ENCODE data around the gene TRIM9. TPM values are rescaled to one million over a fixed set of nuclear protein-coding genes. Genes with fewer than 3 reads are reported as not detected.

Gene TRIM9
- total RNA-seq, 1 experiment from 2014 or later: 9.8 TPM

DNA sequence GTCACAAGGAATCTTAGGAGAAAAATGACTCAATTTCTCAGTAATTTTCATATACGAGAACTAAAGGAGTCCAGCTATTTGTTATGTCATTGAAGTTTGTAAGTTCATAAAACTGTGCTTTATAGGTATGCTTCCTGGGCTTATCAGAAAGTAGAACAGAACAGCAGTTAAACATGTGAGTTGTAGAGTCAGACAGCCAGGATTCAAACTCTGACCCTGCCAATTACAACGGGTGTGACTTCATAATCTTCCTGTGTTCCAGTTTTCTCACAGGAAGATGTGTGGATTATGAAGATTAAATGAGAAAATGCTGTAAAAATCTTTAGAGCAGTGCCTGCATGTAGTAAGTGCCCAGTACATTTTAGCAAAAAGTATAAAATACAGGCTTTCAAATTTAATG lies 8.9 kb downstream of the TRIM9 start:
- BruUV-seq (replicated peaks): no TSS peak
- H3K27me3 ChIP-seq (replicated peaks; ENCODE audit: insufficient read depth, low read depth, low read length, poor library complexity): no peaks in the 10 kb centered on the region
- H3K4me1 ChIP-seq (ENCODE audit: insufficient read depth, low read length, poor library complexity, severe bottlenecking): no peaks in the 10 kb centered on the region
- TF ChIP-seq, protein P1, sequence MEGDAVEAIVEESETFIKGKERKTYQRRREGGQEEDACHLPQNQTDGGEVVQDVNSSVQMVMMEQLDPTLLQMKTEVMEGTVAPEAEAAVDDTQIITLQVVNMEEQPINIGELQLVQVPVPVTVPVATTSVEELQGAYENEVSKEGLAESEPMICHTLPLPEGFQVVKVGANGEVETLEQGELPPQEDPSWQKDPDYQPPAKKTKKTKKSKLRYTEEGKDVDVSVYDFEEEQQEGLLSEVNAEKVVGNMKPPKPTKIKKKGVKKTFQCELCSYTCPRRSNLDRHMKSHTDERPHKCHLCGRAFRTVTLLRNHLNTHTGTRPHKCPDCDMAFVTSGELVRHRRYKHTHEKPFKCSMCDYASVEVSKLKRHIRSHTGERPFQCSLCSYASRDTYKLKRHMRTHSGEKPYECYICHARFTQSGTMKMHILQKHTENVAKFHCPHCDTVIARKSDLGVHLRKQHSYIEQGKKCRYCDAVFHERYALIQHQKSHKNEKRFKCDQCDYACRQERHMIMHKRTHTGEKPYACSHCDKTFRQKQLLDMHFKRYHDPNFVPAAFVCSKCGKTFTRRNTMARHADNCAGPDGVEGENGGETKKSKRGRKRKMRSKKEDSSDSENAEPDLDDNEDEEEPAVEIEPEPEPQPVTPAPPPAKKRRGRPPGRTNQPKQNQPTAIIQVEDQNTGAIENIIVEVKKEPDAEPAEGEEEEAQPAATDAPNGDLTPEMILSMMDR (conservative IDR thresholded peaks at IDR 0.05; ENCODE audit: low read depth, low read length): no peak
- TF ChIP-seq EZH2 (IDR thresholded peaks at IDR 0.05; ENCODE audit: borderline replicate concordance, low read depth, low read length, poor library complexity, severe bottlenecking): no peak
- H3K9me3 ChIP-seq (ENCODE audit: low read depth, low read length, poor library complexity, severe bottlenecking): no peaks in the 10 kb centered on the region
- H3K4me3 ChIP-seq (ENCODE audit: low read depth, low read length, poor library complexity, severe bottlenecking): no peak overlapping the region
- no peak overlapping the region for H3K27ac ChIP-seq (ENCODE audit: low read depth, low read length, poor library complexity, severe bottlenecking)
- H3K36me3 ChIP-seq (ENCODE audit: insufficient read depth, low read length, poor library complexity, severe bottlenecking): no peaks in the 10 kb centered on the region
- no peak for DNase-seq (ENCODE audit: low spot score)
- CTCF ChIA-PET: no interaction called here
- POLR2A ChIA-PET (ENCODE audit: low non-redundant PET): no interaction called here
- intact Hi-C loops (cut with micrococcal nuclease; ENCODE audit: unreplicated experiment): no loop called here

DNA sequence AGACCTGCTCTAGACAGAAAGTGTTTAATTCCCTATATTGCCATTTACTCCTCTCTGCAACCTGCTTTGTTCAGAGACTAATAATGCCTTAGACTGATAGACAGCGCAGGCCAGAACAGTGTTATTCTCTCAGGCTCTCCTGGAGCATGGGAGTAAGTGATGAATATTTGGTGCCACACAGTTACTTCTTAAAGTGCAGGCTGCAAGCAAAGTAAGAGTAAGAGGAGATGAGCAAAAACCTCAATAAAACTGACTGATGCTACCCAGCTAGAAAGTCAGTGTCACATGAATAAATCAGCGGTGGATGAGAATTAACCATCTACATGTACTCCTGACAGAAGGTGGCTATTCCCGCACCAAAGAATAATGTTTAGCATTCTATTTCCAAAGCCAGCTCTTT lies 9.9 kb downstream of the TRIM9 start:
- Histone ChIP-seq H3K9me3 (ENCODE audit: low read depth, low read length, poor library complexity, severe bottlenecking) (no peaks in the 10 kb centered on the region), H3K27ac (ENCODE audit: low read depth, low read length, poor library complexity, severe bottlenecking) (no peak overlapping the region), H3K4me3 (ENCODE audit: low read depth, low read length, poor library complexity, severe bottlenecking) (no peak overlapping the region), H3K36me3 (ENCODE audit: insufficient read depth, low read length, poor library complexity, severe bottlenecking) (no peaks in the 10 kb centered on the region), H3K4me1 (ENCODE audit: insufficient read depth, low read length, poor library complexity, severe bottlenecking) (no peaks in the 10 kb centered on the region), H3K27me3 (replicated peaks; ENCODE audit: insufficient read depth, low read depth, low read length, poor library complexity) (no peaks in the 10 kb centered on the region)
- BruUV-seq (replicated peaks): no TSS peak
- ChIA-PET POLR2A (ENCODE audit: low non-redundant PET) (no interaction called here), CTCF (no interaction called here)
- DNase-seq (ENCODE audit: low spot score): no peak
- TF ChIP-seq, protein P1 (conservative IDR thresholded peaks at IDR 0.05; ENCODE audit: low read depth, low read length): no peak
- intact Hi-C loops (cut with micrococcal nuclease; ENCODE audit: unreplicated experiment): no loop called here

DNA sequence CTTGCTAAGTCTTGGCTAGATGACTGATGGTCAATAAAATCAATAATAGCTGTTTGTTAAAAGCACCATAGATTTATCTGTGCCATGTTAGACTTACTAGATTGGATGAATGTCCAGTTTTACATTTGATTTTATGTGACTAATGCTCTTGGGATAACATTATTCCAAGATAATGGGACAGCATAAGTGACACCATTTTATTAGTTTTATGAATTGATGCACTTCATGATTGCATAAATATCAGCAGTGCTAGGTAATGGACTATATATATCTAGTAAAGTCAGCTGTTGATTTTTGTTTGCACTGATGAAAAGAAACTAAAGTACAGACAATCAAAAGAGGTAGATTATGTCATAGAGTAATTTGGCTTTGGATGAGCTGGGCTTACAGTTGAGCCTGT lies 10.4 kb downstream of the TRIM9 start:
- ChIA-PET POLR2A (ENCODE audit: low non-redundant PET) (no interaction called here), CTCF (no interaction called here)
- H3K27me3 ChIP-seq (replicated peaks; ENCODE audit: insufficient read depth, low read depth, low read length, poor library complexity): no peaks in the 10 kb centered on the region
- DNase-seq (ENCODE audit: low spot score): no peak
- TF ChIP-seq EZH2 (IDR thresholded peaks at IDR 0.05; ENCODE audit: borderline replicate concordance, low read depth, low read length, poor library complexity, severe bottlenecking): no peak
- TF ChIP-seq, protein P1 (conservative IDR thresholded peaks at IDR 0.05; ENCODE audit: low read depth, low read length): no peak
- H3K36me3 ChIP-seq (ENCODE audit: insufficient read depth, low read length, poor library complexity, severe bottlenecking): no peaks in the 10 kb centered on the region
- peaks cover 2% of the 10 kb centered on the region for H3K4me1 ChIP-seq (ENCODE audit: insufficient read depth, low read length, poor library complexity, severe bottlenecking)
- no peak overlapping the region for H3K4me3 ChIP-seq (ENCODE audit: low read depth, low read length, poor library complexity, severe bottlenecking)
- H3K27ac ChIP-seq (ENCODE audit: low read depth, low read length, poor library complexity, severe bottlenecking): no peak overlapping the region
- BruUV-seq (replicated peaks): no TSS peak
- intact Hi-C loops (cut with micrococcal nuclease; ENCODE audit: unreplicated experiment): no loop called here
- no peaks in the 10 kb centered on the region for H3K9me3 ChIP-seq (ENCODE audit: low read depth, low read length, poor library complexity, severe bottlenecking)

Data from A673 (cell line).